Heart right ventricle (tissue), 16 donors: ENCODE results near the gene NUFIP1. TPM values are rescaled to one million over a fixed set of nuclear protein-coding genes. Genes with fewer than 3 reads are reported as not detected.
A peak's percentile ranks its signal among the peaks of the same experiment; 100 is the strongest.

Source experiments
- ATAC-seq, 8 donors: fragments of 200-7000 bp; cut with Tn5 transposase; one replicate each; pipeline ENCODE4 v1.9.1; 2020; ENCODE audit warnings: mild to moderate bottlenecking in 8 of 8, moderate library complexity in 8 of 8, moderate number of reproducible peaks in 1 of 8
- DNase-seq, 2 donors: peaks; one replicate each; pipeline ENCODE4 v3.0.0-alpha.2; 2020
- H3K27ac ChIP-seq, 10 donors: fragments of 200-600 bp; sonication (generic) in 2 of 10; one replicate each; pipeline versions ENCODE4 v1.5.0 to v1.8.0; 2020 to 2022; ENCODE audit warnings: mild to moderate bottlenecking in 3 of 10
- H3K27me3 ChIP-seq, 7 donors: fragments of 200-600 bp; one replicate each; pipeline ENCODE4 v1.8.0; 2021 to 2022; ENCODE audit warnings: mild to moderate bottlenecking in 2 of 7
- H3K36me3 ChIP-seq, 9 donors: fragments of 200-600 bp; sonication (generic) in 1 of 9; one replicate each; pipeline versions ENCODE4 v1.5.0 to v1.8.0; 2020 to 2022; ENCODE audit warnings: mild to moderate bottlenecking in 2 of 9
- H3K4me1 ChIP-seq, 9 donors: fragments of 200-600 bp; sonication (generic) in 1 of 9; one replicate each; pipeline versions ENCODE4 v1.5.0 to v1.8.0; 2020 to 2022; ENCODE audit warnings: mild to moderate bottlenecking in 4 of 9
- H3K4me3 ChIP-seq, 10 donors: fragments of 200-600 bp; sonication (generic) in 2 of 10; one replicate each; pipeline versions ENCODE4 v1.5.0 to v1.8.0; 2020 to 2022; ENCODE audit warnings: mild to moderate bottlenecking in 7 of 10, moderate library complexity in 2 of 10
- H3K9me3 ChIP-seq, 11 donors: fragments of 200-600 bp in 10 of 11; sonication (generic) in 2 of 11; one replicate each; pipeline versions ENCODE4 v1.5.0 to v1.8.0; 2013 to 2022; ENCODE audit warnings: mild to moderate bottlenecking in 2 of 11, control low read depth in 1 of 11, moderate library complexity in 1 of 11
- WGBS, 2 donors: extraction: QIAGEN DNeasy Blood & Tissue Kit; methylation state at CpG; one replicate each; pipeline ENCODE4 v1.1.7; 2013; ENCODE audit warnings: inconsistent platforms in 1 of 2; 5-methylcytosine and 5-hydroxymethylcytosine counted together
- intact Hi-C, 10 donors: fragments of 100-400 bp; cut with DNase I; formaldehyde crosslinking; loops; one replicate each; pipeline versions ENCODE4 v1.11.1 to v1.14.2; 2022
- polyA plus RNA-seq, 2 donors: library from polyadenylated mRNA; stranded (reverse); fragments of 200-250 nt; gene quantifications; one replicate each; pipeline ENCODE4 v1.2.3, GENCODE V29; 2013
- total RNA-seq, 10 donors: library from RNA; stranded (reverse); fragmentation: NEBNext Ultra II Directional in 3 of 10; extraction: Animal tissue kit (Norgen Biotek cat#: 25700) in 3 of 10; gene quantifications; one replicate each; pipeline versions ENCODE4 v1.2.1 to v1.2.4, GENCODE V29; 2021 to 2023
- TF ChIP-seq, protein P1 (sequence below), 9 donors: fragments of 200-600 bp; sonication (generic) in 2 of 9; IDR thresholded peaks; one replicate each; pipeline versions ENCODE4 v1.5.0 to v1.8.0; 2021 to 2022; ENCODE audit warnings: antibody characterized with exemption in 9 of 9, mild to moderate bottlenecking in 5 of 9, moderate library complexity in 1 of 9
- donor health status: Arrhythmogenic right ventricular cardiomyopathy.
- donor health status: ischemic (EF 13 %, LVEDD 7.1; RV severe dilation, severe dysfunction).
- donor health status: healthy with polysubstance abuse.
- donor health status: DM: no; HTN: yes; CAD: no.
- donor health status: DM: no; HTN: no; CAD: no.
- donor health status: ischemic (EF 25% LVEDD 6.9; RV normal size, moderate dysfunction).
- donor health status: ischemic (EF 25% LVEDD 5.7; RV mildly dilated, moderate dysfunction).
- donor health status: healthy.
- donor health status: DM: yes; HTN: yes; CAD: no.
- donor health status: Ischemic cardiomyopathy.
- donor health status: ischemic (EF 35%, LVEDD 5.7; RV mildly dilated, moderate dysfunction).
- donor health status: nonischemic (EF 11% LVEDD 7.7; RV severe dilation, severe dysfunction).
- donor health status: DM: yes; HTN: yes; CAD: no.
- donor health status: PGD.
- donor health status: ischemic (EF 29% LVEDD 5.4; RV normal size, mild dysfunction).
- donor health status: nonischemic (EF 23%, LVEDD 6.1; RV moderate dilation, normal function).

NUFIP1 gene
- total and polyA plus RNA-seq, 12 donors: 1.5 to 5.0 (median 2.9) TPM

DNA sequence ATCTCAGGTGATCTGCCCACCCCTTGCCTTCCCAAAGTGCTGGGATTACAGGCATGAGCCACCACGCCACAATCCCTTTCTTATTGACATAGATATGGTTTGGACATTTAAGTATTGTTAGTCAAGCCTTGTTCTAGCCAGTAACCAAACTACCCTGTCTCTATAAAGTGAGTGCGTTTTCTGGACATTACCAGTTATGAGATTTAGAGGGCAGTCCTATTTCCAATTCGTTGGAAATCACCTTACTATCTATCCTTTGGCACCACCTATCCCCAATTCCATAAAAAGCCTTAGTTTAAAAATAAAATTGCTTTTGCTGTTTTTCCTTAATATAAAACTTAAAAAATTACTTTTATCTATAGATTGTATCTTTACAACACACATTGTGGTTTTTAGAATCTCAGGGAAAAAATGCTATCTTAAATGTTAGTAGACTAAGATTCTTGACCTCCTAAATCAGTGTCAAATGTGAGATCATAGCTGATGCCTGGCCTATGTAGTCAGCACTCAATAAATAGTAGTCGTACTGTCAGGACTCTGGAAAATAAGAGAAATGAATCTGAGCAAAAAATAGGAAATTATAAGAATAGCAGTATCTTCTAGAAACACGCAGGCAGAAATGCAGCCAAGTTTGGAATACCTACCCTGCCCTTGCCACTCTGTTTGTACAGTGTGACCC, 57.0 kb downstream of the NUFIP1 start:
- TF ChIP-seq, protein P1, sequence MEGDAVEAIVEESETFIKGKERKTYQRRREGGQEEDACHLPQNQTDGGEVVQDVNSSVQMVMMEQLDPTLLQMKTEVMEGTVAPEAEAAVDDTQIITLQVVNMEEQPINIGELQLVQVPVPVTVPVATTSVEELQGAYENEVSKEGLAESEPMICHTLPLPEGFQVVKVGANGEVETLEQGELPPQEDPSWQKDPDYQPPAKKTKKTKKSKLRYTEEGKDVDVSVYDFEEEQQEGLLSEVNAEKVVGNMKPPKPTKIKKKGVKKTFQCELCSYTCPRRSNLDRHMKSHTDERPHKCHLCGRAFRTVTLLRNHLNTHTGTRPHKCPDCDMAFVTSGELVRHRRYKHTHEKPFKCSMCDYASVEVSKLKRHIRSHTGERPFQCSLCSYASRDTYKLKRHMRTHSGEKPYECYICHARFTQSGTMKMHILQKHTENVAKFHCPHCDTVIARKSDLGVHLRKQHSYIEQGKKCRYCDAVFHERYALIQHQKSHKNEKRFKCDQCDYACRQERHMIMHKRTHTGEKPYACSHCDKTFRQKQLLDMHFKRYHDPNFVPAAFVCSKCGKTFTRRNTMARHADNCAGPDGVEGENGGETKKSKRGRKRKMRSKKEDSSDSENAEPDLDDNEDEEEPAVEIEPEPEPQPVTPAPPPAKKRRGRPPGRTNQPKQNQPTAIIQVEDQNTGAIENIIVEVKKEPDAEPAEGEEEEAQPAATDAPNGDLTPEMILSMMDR (IDR thresholded peaks at IDR 0.05): no peak
- no peak for DNase-seq
- Histone ChIP-seq H3K4me1 (peaks cover 0 to 45% (median 34%) of the 10 kb centered on the region in 9 donors), H3K27ac (peak overlapping the region in 9 of 10 donors; percentile 26 to 80 (median 50)), H3K36me3 (no peaks in the 10 kb centered on the region), H3K27me3 (no peaks in the 10 kb centered on the region), H3K9me3 (no peaks in the 10 kb centered on the region), H3K4me3 (no peak overlapping the region)
- intact Hi-C loops: no loop called here
- peak in 6 of 8 donors; percentile 27 to 66 (median 53) for ATAC-seq
- 57 to 77% methylated on average over 5 of the region's 5 CpGs for WGBS, 2 donors

DNA sequence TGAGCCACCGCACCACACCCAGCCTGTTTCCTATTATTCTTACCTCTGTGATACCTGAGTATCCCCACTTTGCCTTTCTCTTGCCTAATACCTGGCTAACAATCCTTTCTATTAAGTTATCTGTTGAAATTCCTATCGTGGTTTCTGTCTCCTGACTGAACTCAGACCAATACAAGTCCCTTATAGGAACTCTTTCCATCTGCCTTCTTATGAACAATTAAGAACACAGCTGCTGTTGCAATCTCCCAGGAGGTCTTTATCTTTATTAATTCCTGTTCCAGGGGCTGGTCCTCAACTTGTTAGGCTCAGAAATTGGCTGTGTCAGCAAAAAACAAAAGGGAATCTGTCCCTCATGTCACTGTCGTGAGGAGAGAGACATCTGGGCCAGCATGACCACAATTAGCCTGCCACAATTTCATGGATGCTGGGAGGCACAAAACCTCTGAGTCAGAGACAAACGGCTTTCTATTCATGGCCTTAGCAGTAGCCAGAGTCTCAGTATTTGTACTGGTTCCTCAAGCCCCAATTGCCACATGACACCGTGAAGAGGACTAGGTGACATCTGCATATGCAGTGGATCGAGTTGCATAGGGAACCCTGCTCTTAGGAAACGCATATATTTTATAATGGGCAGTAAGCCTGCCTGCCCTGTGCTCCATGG, 58.2 kb downstream of the NUFIP1 start:
- 68 to 76% methylated on average over 7 of the region's 7 CpGs for whole genome bisulfite sequencing, 2 donors
- TF ChIP-seq, protein P1 (IDR thresholded peaks at IDR 0.05): no peak
- Histone ChIP-seq H3K27me3 (no peaks in the 10 kb centered on the region), H3K36me3 (no peaks in the 10 kb centered on the region), H3K9me3 (no peaks in the 10 kb centered on the region), H3K27ac (peak overlapping the region in 1 of 10 donors; percentile 80), H3K4me3 (no peak overlapping the region), H3K4me1 (peaks cover 0 to 45% (median 34%) of the 10 kb centered on the region in 9 donors)
- DNase-seq: no peak
- intact Hi-C loops: no loop called here
- ATAC-seq: no peak

DNA sequence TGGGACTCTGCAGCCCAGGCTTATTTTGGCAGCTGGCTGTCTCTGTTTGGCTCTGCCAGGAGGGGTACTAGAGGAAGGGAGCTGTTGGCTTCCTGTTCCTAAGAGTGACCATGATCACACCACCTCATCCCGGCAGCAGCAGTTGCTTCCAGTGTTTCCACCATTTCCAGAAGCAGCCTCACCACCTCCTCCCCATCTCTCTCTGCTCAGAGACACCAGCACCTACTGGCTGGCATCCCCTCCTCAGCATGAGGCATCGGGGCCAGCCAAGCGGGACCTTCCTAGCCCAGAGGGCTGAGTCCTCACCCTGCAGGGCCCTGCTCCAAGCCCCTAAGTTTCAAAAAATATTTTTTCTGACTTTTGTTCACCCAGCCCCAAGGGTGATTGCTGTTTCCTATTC, 59.0 kb downstream of the NUFIP1 start:
- H3K36me3 ChIP-seq: no peaks in the 10 kb centered on the region
- no peaks in the 10 kb centered on the region for H3K27me3 ChIP-seq
- intact Hi-C loops: no loop called here
- DNase-seq (no peak), ATAC-seq (no peak)
- TF ChIP-seq, protein P1 (IDR thresholded peaks at IDR 0.05): no peak
- 78 to 84% methylated on average over 3 of the region's 3 CpGs for WGBS, 2 donors
- no peak overlapping the region for H3K27ac ChIP-seq
- peaks cover 0 to 45% (median 34%) of the 10 kb centered on the region in 9 donors for H3K4me1 ChIP-seq
- no peaks in the 10 kb centered on the region for H3K9me3 ChIP-seq
- no peak overlapping the region for H3K4me3 ChIP-seq

DNA sequence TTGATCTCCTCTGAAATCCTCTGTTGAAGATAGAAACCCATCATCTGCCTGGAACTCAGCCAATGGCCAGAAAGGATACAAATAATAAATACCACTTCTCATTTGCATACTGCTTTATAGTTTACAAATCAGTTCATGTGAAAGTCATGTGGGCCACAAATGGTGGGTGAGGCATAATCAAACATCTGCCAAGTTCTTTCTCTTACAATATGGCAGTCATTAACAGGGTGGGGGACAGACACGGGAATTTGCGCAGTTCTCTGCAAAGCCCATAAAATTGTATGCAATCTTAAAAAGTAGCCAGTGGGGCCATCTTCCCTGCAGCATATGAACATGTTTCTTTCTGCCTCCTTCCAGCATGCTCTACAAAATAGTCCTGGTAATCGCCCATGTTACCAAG, 59.6 kb downstream of the NUFIP1 start:
- peaks cover 0 to 40% (median 34%) of the 10 kb centered on the region in 9 donors for H3K4me1 ChIP-seq
- H3K9me3 ChIP-seq: no peaks in the 10 kb centered on the region
- H3K4me3 ChIP-seq: no peak overlapping the region
- ATAC-seq: no peak
- TF ChIP-seq, protein P1 (IDR thresholded peaks at IDR 0.05): no peak
- no peak for DNase-seq
- intact Hi-C loops: loop anchor here in 1 of 10 donors (10.0 kb wide), 1 partner anchor 355 kb away; the partner anchor contains the start of gene TSC22D1
- no peaks in the 10 kb centered on the region for H3K27me3 ChIP-seq
- H3K27ac ChIP-seq: no peak overlapping the region
- 93 to 95% methylated on average over 3 of the region's 3 CpGs for WGBS, 2 donors
- no peaks in the 10 kb centered on the region for H3K36me3 ChIP-seq
